Endothelial cell of umbilical vein (primary cell): ENCODE results near the gene TNFRSF14.

ENCODE experiments used
- CTCF ChIP-seq, 2 donors: IDR thresholded peaks; 1 replicate in 1 of 2; 2 replicates in 1 of 2; pipeline ENCODE4 v1.5.1; 2011; ENCODE audit warnings: low read length in 2 of 2, mild to moderate bottlenecking in 2 of 2, moderate library complexity in 2 of 2, control low read depth in 1 of 2, inconsistent platforms in 1 of 2, low read depth in 1 of 2; ENCODE audit not compliant: insufficient read depth in 1 of 2; ENCODE audit errors: extremely low read depth in 1 of 2
- EZH2 ChIP-seq: IDR thresholded peaks from 2 replicates; pipeline ENCODE4 v1.6.1; 2012; ENCODE audit warnings: borderline replicate concordance, low read depth, mild to moderate bottlenecking, moderate library complexity, low read length, inconsistent platforms; ENCODE audit not compliant: severe bottlenecking

GRCh38 chr1:2557482-2558400, 1.6 kb downstream of the TNFRSF14 start:
- TF ChIP-seq CTCF (IDR thresholded peaks at IDR 0.05; ENCODE audit: extremely low read depth in 1 of 2, insufficient read depth in 1 of 2, low read depth in 1 of 2, low read length in 2 of 2), result no peak
- TF ChIP-seq EZH2, result no peak
